NB4 (cell line): ENCODE results near the gene SYTL2.
"Not testable (repeated sequence)": the region's sequence is repeated elsewhere in the genome, so short reads cannot be mapped to it uniquely, and the experiment has no call there.

Experiments used
- DNase-seq: peaks from one replicate; pipeline ENCODE4 v3.0.0; 2010; ENCODE audit warnings: low read depth
- H3K4me3 ChIP-seq: one replicate; pipeline ENCODE4 v1.5.1; 2011; ENCODE audit warnings: mild to moderate bottlenecking, low read depth, low read length, moderate library complexity
- MYC ChIP-seq: IDR thresholded peaks from 2 replicates; pipeline ENCODE4 v1.6.1; 2011; ENCODE audit warnings: low read depth, low read length
- POLR2A ChIP-seq: IDR thresholded peaks from 2 replicates; pipeline ENCODE4 v1.6.1; 2011; ENCODE audit warnings: mild to moderate bottlenecking; ENCODE audit not compliant: insufficient read length; ENCODE audit errors: extremely low read depth
- TF ChIP-seq, protein P1 (sequence below): IDR thresholded peaks from one replicate; pipeline ENCODE4 v1.5.1; 2012; ENCODE audit warnings: low read depth, low read length
- TF ChIP-seq, protein P2 (sequence below): IDR thresholded peaks from 2 replicates; pipeline ENCODE4 v1.6.1; 2011; ENCODE audit warnings: low read depth, low read length

Gene SYTL2

DNA sequence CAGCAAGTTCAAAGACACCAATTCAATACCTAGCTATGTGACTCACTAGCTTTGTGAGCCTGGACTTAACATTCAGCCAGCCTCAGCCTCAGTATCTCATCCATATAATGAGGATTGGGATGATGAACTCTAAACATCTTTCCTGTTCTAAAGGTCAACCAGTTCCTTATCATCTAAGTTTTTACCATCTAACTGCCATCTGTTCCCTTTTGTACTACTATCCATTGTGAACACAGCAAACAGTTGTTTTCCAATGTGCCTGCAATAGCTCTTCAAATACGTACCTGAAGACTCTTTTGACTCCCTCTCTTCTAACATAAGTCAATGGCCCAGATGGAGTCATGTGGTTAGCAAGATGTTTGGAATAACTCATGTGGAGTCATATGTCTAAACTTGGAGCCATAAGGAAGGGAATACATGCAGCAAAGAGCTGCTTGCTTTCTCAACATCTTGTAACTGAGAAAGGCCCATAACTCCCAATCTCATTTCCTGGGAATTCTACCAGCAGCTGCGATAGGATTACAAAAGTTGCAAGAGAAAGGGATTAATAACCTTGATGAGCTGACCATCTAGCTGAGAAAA is 19.4 kb downstream of the SYTL2 start:
- no peak overlapping the region for H3K4me3 ChIP-seq
- TF ChIP-seq, protein P1, sequence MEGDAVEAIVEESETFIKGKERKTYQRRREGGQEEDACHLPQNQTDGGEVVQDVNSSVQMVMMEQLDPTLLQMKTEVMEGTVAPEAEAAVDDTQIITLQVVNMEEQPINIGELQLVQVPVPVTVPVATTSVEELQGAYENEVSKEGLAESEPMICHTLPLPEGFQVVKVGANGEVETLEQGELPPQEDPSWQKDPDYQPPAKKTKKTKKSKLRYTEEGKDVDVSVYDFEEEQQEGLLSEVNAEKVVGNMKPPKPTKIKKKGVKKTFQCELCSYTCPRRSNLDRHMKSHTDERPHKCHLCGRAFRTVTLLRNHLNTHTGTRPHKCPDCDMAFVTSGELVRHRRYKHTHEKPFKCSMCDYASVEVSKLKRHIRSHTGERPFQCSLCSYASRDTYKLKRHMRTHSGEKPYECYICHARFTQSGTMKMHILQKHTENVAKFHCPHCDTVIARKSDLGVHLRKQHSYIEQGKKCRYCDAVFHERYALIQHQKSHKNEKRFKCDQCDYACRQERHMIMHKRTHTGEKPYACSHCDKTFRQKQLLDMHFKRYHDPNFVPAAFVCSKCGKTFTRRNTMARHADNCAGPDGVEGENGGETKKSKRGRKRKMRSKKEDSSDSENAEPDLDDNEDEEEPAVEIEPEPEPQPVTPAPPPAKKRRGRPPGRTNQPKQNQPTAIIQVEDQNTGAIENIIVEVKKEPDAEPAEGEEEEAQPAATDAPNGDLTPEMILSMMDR, result no peak
- TF ChIP-seq, protein P2, sequence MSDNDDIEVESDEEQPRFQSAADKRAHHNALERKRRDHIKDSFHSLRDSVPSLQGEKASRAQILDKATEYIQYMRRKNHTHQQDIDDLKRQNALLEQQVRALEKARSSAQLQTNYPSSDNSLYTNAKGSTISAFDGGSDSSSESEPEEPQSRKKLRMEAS, result no peak
- TF ChIP-seq POLR2A, result no peak
- TF ChIP-seq MYC, result no peak
- no peak for DNase-seq

DNA sequence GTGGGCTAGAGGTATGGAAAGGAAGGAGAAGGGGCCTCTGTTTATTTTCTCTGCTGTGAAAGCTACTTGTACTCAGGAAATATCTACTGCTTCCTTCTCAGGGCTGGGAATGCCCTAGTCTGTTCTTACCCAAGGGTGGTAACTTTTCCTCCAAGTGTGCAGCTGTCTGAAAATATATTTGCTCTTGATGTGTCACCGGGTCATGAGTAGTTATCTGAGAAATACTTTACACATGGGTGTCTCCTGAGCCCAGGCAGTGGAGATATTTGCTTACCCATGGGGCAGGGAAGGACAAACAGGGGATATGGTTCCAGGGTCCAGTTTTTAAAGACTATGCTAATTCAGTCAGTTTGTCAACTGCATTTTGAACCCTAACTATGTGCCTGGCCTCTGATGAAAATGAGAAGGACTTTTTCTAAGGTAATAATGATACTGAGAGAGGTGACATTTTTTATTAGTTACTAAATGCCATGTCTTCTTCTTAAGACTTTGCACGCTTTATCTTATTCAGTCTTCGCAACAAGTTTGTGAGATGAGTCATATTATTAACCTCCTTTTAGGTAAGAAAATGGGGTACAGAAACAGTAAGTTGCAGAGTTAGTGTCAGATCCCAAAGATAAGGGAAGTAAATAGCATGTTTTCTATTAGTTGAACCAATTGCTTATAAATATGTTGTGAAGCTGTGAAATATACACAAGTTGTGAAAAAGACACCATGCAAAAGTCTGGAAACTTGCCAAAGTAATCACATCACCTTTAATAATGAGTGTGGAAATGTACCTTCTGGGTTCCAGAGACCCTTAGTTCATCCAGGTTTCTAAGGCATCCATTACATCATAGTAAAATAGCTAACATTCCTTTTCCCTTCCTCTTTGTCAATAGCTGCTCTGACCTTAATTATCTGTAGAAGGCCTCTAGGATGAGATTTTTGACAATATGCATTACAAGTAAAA is 22.9 kb downstream of the SYTL2 start:
- TF ChIP-seq POLR2A, result no peak
- TF ChIP-seq, protein P1, result no peak
- TF ChIP-seq MYC, result no peak
- TF ChIP-seq, protein P2, result no peak
- H3K4me3 ChIP-seq, result no peak overlapping the region
- no peak for DNase-seq

DNA sequence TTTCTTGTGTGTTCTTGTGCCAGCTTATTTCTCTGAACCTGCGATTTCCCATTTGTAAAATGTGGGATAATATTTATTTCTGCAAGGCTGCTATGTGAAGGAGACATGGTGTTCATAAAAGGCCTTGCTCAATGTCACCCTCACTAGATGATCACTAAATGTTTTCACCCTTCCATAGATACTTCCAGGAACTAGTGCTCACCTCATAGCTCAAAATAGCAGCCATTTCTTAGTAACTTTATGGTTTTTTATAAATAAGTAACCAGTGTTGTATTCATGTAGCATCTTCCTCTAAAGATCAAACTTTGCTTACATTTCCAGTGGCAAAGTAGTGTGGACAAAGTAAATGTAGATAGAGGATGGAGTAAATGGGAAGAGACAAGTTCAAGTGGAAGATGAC is 23.8 kb downstream of the SYTL2 start:
- H3K4me3 ChIP-seq, result no peak overlapping the region
- TF ChIP-seq POLR2A (no peak), MYC (no peak)
- TF ChIP-seq, protein P1, result no peak
- TF ChIP-seq, protein P2, result no peak
- DNase-seq, result no peak

DNA sequence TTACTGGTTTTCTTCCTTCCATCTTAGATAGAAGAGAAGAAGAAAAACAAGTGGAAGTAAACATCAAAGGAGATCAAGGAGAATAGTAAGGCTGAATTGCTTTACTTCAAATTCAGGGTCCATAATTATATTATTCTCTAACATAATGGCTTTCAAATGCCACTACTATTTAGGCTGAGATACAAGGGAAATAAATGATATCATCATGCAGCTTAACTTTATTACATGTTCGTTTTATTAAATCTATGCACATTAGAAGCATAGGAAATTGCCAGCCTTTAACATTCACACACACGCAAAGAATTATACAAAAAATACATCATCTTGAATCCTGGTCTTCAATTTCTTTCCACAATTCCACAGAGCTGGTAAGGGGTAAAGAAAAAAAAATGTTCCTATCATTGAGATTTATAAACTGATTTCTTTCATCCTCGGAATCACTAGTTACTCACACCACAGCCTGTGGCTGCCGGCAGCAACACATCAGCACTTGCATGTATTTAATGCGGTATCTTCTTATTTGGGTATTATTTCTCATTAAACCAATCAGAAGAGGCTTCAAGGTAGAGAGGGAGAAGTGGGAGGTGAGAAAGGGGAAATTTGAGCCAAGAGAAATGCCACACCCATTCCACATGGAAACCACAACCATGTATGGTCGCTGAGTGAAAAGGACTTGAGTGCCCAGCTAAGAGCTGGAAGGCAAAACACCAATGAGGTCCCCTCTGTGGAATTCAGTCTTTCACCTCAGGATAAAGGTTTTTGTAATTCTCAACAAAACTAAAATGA is 26.3 kb downstream of the SYTL2 start:
- TF ChIP-seq, protein P1, result no peak
- no peak for TF ChIP-seq MYC
- TF ChIP-seq, protein P2, result no peak
- TF ChIP-seq POLR2A, result no peak
- DNase-seq, result no peak
- H3K4me3 ChIP-seq, result no peak overlapping the region

DNA sequence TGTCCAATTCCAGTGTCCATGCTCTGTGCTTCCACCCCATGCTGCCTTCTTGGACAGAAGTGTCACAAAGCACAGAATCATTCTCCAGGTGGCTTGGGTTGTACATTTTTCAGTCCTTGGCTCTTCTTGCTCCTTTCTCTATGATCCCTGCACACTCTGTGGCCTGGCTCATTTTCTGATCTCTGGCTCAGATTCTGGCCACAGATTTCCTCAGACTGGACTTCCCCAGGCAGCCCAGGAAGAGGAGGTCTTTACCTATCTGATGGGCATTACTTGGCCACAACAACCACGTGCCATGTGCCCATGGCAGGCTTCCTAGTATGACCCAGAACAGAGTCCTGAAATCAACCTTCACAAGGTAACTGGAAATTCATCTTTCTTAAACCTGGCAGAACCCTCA is 27.2 kb downstream of the SYTL2 start:
- no peak for DNase-seq
- TF ChIP-seq, protein P1, result no peak
- TF ChIP-seq MYC (no peak), POLR2A (no peak)
- TF ChIP-seq, protein P2, result peak; percentile 43; the same call in 1 of the 2 replicates
- no peak overlapping the region for H3K4me3 ChIP-seq

DNA sequence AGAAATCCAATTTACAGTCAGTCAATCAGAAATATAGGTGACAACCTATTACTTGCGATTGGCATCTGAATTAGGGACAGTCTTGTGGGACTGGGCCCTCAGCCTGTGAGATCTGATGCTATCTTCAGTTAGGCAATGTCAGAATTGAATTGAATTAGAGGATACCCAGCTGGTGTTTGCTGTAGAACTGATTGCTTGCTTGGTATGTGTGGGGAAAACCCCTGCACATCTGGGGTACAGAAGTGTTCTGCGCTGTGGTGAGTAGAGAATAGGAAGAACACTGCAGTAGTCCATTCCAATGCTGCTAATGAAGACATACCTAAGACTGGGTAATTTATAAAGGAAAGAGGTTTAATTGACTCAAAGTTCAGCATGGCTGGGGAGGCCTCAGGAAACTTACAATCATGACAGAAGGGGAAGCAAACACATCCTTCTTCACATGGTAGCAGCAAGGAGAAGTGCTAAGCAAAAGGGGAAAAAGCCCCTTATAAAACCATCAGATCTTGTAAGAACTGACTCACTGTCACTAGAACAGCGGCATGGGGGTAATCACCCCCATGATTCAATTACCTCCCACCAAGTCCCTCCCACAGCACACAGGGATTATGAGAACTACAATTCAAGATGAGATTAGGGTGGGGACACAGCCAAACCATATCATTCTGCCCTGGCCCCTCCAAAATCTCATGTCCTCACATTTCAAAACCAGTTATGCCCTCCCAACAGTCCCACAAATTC is 30.0 kb downstream of the SYTL2 start:
- H3K4me3 ChIP-seq, result not testable (repeated sequence)
- peak; percentile 25 for DNase-seq
